CD4-positive, alpha-beta memory T cell (primary cell): ENCODE data around the gene SAMD4A. TPM values are rescaled to one million over a fixed set of nuclear protein-coding genes. Genes with fewer than 3 reads are reported as not detected.

Experiments
- CTCF ChIA-PET: fragments of 350-600 bp; sonication (Branson Sonifier 250); formaldehyde crosslinking; loops from one replicate; lab custom pipeline; 2021; ENCODE audit warnings: inconsistent platforms; ENCODE audit not compliant: partially characterized antibody; lab: Charles Lee
- POLR2A ChIA-PET: fragments of 350-600 bp; sonication (Branson Sonifier 250); formaldehyde crosslinking; loops from one replicate; lab custom pipeline; 2021; ENCODE audit not compliant: partially characterized antibody; lab: Charles Lee
- DNase-seq, 5 donors: peaks; one replicate each; pipeline versions ENCODE4 v3.0.0 to v3.0.0-alpha.2; 2020 to 2022; ENCODE audit warnings: mixed read lengths in 1 of 5
- H3K27ac ChIP-seq: one replicate; pipeline ENCODE4 v1.7.0; 2013; ENCODE audit warnings: low read depth, low read length
- H3K27me3 ChIP-seq: 2 replicates; pipeline ENCODE4 v1.7.0; 2013; ENCODE audit warnings: mild to moderate bottlenecking, low read length, moderate library complexity; ENCODE audit not compliant: insufficient read depth
- H3K36me3 ChIP-seq: 2 replicates; pipeline ENCODE4 v1.7.0; 2013; ENCODE audit warnings: mild to moderate bottlenecking, low read length, moderate library complexity; ENCODE audit not compliant: insufficient read depth
- H3K4me1 ChIP-seq: 2 replicates; pipeline ENCODE4 v1.7.0; 2013; ENCODE audit warnings: mild to moderate bottlenecking, low read length, moderate library complexity; ENCODE audit not compliant: insufficient read depth
- H3K4me3 ChIP-seq, 2 donors: one replicate each; pipeline ENCODE4 v1.7.0; 2013; ENCODE audit warnings: low read length in 2 of 2, mild to moderate bottlenecking in 1 of 2
- H3K9me3 ChIP-seq, 2 donors: one replicate each; pipeline ENCODE4 v1.7.0; 2013; ENCODE audit warnings: low read length in 2 of 2, control low read depth in 1 of 2; ENCODE audit not compliant: control insufficient read depth in 1 of 2
- H3K27ac Mint-ChIP-seq, 7 donors: one replicate each; pipeline ENCODE4 v1.8.0; 2020 to 2021; ENCODE audit warnings: mixed read lengths in 7 of 7, mild to moderate bottlenecking in 6 of 7, inconsistent platforms in 3 of 7, moderate library complexity in 3 of 7
- H3K27me3 Mint-ChIP-seq, 2 donors: one replicate each; pipeline ENCODE4 v1.8.0; 2020 to 2021; ENCODE audit warnings: mixed read lengths in 2 of 2
- H3K36me3 Mint-ChIP-seq, 2 donors: one replicate each; pipeline ENCODE4 v1.8.0; 2020 to 2021; ENCODE audit warnings: mixed read lengths in 2 of 2, inconsistent platforms in 1 of 2, mild to moderate bottlenecking in 1 of 2
- H3K4me1 Mint-ChIP-seq, 4 donors: one replicate each; pipeline ENCODE4 v1.8.0; 2020 to 2021; ENCODE audit warnings: mixed read lengths in 4 of 4, mild to moderate bottlenecking in 1 of 4
- H3K4me3 Mint-ChIP-seq, 8 donors: one replicate each; pipeline ENCODE4 v1.8.0; 2020 to 2021; ENCODE audit warnings: mixed read lengths in 8 of 8, mild to moderate bottlenecking in 7 of 8, moderate library complexity in 6 of 8, inconsistent platforms in 3 of 8
- H3K9me3 Mint-ChIP-seq, 8 donors: one replicate each; pipeline ENCODE4 v1.8.0; 2020 to 2021; ENCODE audit warnings: mixed read lengths in 8 of 8, mild to moderate bottlenecking in 5 of 8, inconsistent platforms in 3 of 8, moderate library complexity in 1 of 8
- intact Hi-C: fragments of 100-400 bp; cut with micrococcal nuclease; formaldehyde crosslinking; loops from one replicate; pipeline ENCODE4 v1.15.1; 2023
- polyA plus RNA-seq, 2 donors: library from polyadenylated mRNA; unstranded; fragments of 300-500 nt; fragmentation: Illumina TruSeq; gene quantifications; one replicate each; pipeline ENCODE4 v1.2.3, GENCODE V29; 2021
- total RNA-seq, 2 experiments: library from RNA; stranded (reverse); gene quantifications; one replicate each; pipeline ENCODE4 v1.2.3, GENCODE V29; 2021

Gene SAMD4A
- total and polyA plus RNA-seq, 4 experiments from 2014 or later = 0.72 to 1.4 (median 0.93) TPM; not detected in 1

DNA sequence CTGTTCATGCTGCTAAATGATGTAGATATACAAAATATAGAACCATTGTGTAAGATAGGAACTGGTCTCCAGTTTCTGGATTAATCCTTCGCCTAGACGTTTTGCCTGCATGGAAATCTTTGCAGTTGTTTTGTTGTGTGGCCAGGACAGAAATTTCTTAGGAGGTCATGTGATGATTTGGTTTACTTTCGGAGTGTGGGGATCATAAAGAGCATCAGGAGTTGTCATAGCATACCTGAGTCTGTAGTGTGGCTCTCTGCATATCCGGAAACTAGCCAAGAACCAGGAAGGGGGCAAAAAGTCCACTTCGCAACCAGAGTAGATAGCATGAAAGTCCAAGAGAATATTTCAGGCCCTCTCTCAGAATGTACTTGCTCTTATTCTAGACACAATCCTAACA lies 3.1 kb downstream of the SAMD4A start:
- peaks cover 2 to 3% of the 10 kb centered on the region in 2 donors for H3K9me3 ChIP-seq
- peaks cover 6% of the 10 kb centered on the region for H3K4me1 ChIP-seq
- CTCF ChIA-PET = interaction anchor here (8.5 kb wide), 1 partner anchor 205 kb away, joined by 245 read pairs; no protein-coding TSS in a partner anchor
- no peaks in the 10 kb centered on the region for H3K27me3 ChIP-seq
- Mint-ChIP-seq H3K36me3 (peaks cover 10 to 18% of the 10 kb centered on the region in 2 donors), H3K27ac (peak overlapping the region in 1 of 7 donors; percentile 7), H3K27me3 (peaks cover 0 to 1% of the 10 kb centered on the region in 2 donors), H3K4me1 (peaks cover 3 to 19% (median 5%) of the 10 kb centered on the region in 4 donors), H3K4me3 (peak overlapping the region in 1 of 8 donors; percentile 20), H3K9me3 (peaks cover 0 to 25% (median 15%) of the 10 kb centered on the region in 8 donors)
- no peak overlapping the region for H3K27ac ChIP-seq
- intact Hi-C loops = no loop called here
- DNase-seq = no peak
- POLR2A ChIA-PET = no interaction called here
- no peak overlapping the region for H3K4me3 ChIP-seq
- no peaks in the 10 kb centered on the region for H3K36me3 ChIP-seq

DNA sequence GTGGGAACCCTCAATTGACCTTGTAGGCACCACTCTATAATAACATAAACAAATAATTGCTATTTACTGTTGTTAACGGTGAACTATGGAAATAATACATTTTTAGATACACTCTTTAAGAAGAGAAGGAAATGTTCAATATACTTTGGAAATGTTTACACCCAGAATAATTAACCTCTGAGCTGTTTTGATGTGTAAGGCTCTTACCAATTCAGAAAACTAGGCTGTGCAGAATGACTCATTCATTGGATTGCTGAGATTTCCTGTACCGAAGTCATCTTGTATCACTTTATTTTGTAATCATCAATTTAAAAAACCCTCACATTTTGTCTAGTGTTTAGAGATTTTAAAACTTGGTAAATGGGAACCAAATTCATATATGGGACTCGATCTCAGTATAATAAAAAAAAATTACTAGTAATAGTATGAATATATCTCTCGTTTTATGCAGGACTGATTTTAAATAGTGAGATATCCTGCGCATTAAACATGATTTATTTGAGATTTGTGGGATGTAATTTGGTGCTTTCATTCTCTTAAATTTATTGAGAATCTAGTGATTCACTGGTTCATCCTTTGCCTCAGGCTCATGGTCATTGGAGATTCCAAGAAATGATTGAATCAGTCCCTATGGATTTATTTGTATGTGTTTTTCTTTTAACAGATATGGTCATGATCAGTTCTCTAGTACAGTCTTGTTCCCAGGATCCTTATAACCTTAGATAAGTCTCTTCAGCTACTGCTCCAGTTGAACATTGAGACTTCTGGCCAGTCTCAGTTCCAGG lies 3.9 kb downstream of the SAMD4A start:
- no peak overlapping the region for H3K4me3 ChIP-seq
- Mint-ChIP-seq H3K9me3 (peaks cover 0 to 25% (median 15%) of the 10 kb centered on the region in 8 donors), H3K4me1 (peaks cover 3 to 16% (median 5%) of the 10 kb centered on the region in 4 donors), H3K27ac (no peak overlapping the region), H3K36me3 (peaks cover 8 to 18% of the 10 kb centered on the region in 2 donors), H3K4me3 (peak overlapping the region in 1 of 8 donors; percentile 20), H3K27me3 (peaks cover 0 to 1% of the 10 kb centered on the region in 2 donors)
- H3K27me3 ChIP-seq = no peaks in the 10 kb centered on the region
- H3K4me1 ChIP-seq = peaks cover 5% of the 10 kb centered on the region
- H3K9me3 ChIP-seq = peaks cover 2 to 3% of the 10 kb centered on the region in 2 donors
- no peaks in the 10 kb centered on the region for H3K36me3 ChIP-seq
- H3K27ac ChIP-seq = no peak overlapping the region
- intact Hi-C loops = no loop called here
- ChIA-PET POLR2A (no interaction called here), CTCF (no interaction called here)
- DNase-seq = no peak

DNA sequence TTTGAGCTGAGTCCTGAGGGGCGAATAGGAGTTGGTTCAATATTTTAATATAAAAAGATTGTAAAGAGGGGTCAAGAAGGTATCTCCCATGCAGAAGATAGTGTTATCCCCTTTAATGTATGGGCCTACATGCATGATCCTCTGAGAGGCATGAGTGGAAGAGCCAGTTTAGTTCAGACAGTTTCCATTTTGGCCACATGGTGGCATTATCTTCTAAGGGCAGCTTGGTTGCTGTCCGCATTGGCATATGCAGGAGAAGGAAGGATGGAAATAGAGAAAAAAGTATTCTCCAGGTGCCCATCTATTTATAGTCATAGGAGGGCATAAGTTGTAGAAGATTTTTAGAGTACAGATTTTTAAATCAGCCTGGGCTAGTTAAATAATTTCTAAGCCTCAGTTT lies 5.4 kb downstream of the SAMD4A start:
- peak in 2 of 5 donors; percentile 2 to 9 for DNase-seq
- intact Hi-C loops = no loop called here
- Histone ChIP-seq H3K36me3 (no peaks in the 10 kb centered on the region), H3K4me1 (peaks cover 5% of the 10 kb centered on the region), H3K9me3 (peaks cover 2 to 3% of the 10 kb centered on the region in 2 donors), H3K27me3 (no peaks in the 10 kb centered on the region), H3K27ac (no peak overlapping the region), H3K4me3 (no peak overlapping the region)
- ChIA-PET CTCF (interaction anchor here (0.9 kb wide), 1 partner anchor 203 kb away, joined by 3 read pairs; no protein-coding TSS in a partner anchor), POLR2A (no interaction called here)
- peaks cover 2 to 12% (median 5%) of the 10 kb centered on the region in 4 donors for H3K4me1 Mint-ChIP-seq
- H3K27me3 Mint-ChIP-seq = peaks cover 1 to 4% of the 10 kb centered on the region in 2 donors
- H3K4me3 Mint-ChIP-seq = no peak overlapping the region
- H3K9me3 Mint-ChIP-seq = peaks cover 0 to 25% (median 15%) of the 10 kb centered on the region in 8 donors
- H3K36me3 Mint-ChIP-seq = peaks cover 5 to 18% of the 10 kb centered on the region in 2 donors
- H3K27ac Mint-ChIP-seq = no peak overlapping the region

DNA sequence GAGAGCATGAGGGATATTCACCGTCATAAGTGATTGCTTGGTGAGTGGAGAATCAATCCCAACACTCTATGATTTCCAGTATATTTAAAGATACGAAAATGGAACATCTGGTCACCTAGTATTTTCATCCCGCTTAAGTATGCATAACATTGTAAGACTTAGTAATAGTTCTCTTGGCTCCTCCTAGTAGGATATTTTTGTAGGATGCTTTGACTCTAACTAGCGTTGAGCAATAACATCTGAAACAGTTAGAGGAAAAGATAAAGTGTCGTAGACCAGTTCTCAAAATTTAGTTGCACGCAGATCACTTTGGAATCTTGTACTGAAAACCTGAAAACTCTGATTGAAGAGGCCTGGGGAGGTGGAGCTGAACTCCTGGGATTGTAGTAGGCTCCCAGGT lies 7.6 kb downstream of the SAMD4A start:
- Mint-ChIP-seq H3K4me3 (no peak overlapping the region), H3K36me3 (peaks cover 2 to 18% of the 10 kb centered on the region in 2 donors), H3K9me3 (peaks cover 0 to 25% (median 15%) of the 10 kb centered on the region in 8 donors), H3K27me3 (peaks cover 1 to 6% of the 10 kb centered on the region in 2 donors), H3K27ac (no peak overlapping the region), H3K4me1 (no peaks in the 10 kb centered on the region)
- DNase-seq = no peak
- CTCF ChIA-PET = interaction anchor here (1.1 to 1.6 kb wide), 3 partner anchors 10 to 203 kb away, joined by 3 to 5 read pairs (median 3); no protein-coding TSS in a partner anchor
- no peaks in the 10 kb centered on the region for H3K36me3 ChIP-seq
- no peaks in the 10 kb centered on the region for H3K27me3 ChIP-seq
- H3K27ac ChIP-seq = no peak overlapping the region
- H3K4me3 ChIP-seq = no peak overlapping the region
- POLR2A ChIA-PET = no interaction called here
- peaks cover 2 to 3% of the 10 kb centered on the region in 2 donors for H3K9me3 ChIP-seq
- H3K4me1 ChIP-seq = no peaks in the 10 kb centered on the region
- intact Hi-C loops = no loop called here

DNA sequence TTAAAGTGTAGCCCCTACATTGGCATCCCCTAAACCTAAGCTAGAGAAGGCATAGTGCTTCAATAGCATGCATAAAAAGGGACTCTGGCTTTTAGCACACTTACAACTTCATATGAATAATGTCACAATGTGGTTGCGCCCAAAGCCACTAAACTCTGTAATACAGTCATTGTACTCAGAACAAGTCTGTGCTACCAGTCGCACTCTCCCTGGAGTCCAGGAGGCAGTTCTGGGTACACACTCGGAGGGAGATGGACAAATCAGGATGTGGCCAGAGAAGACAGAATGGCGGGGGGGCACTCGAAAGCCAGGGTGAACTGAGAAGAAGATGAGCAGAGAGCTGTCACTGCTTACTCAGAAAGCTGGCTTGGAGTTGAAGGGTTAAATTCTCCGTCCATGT lies 10.6 kb downstream of the SAMD4A start:
- Histone ChIP-seq H3K4me3 (no peak overlapping the region), H3K36me3 (no peaks in the 10 kb centered on the region), H3K9me3 (peaks cover 0 to under 1% of the 10 kb centered on the region in 2 donors), H3K4me1 (no peaks in the 10 kb centered on the region), H3K27me3 (no peaks in the 10 kb centered on the region), H3K27ac (no peak overlapping the region)
- Mint-ChIP-seq H3K4me3 (no peak overlapping the region), H3K4me1 (no peaks in the 10 kb centered on the region), H3K27me3 (peaks cover 0 to 6% of the 10 kb centered on the region in 2 donors), H3K27ac (no peak overlapping the region), H3K36me3 (peaks cover 0 to 10% of the 10 kb centered on the region in 2 donors), H3K9me3 (peaks cover 0 to 16% (median 9%) of the 10 kb centered on the region in 8 donors)
- intact Hi-C loops = no loop called here
- no peak for DNase-seq
- POLR2A ChIA-PET = no interaction called here
- CTCF ChIA-PET = interaction anchor here (2.0 kb wide), 1 partner anchor 13 kb away, joined by 7 read pairs; no protein-coding TSS in a partner anchor

DNA sequence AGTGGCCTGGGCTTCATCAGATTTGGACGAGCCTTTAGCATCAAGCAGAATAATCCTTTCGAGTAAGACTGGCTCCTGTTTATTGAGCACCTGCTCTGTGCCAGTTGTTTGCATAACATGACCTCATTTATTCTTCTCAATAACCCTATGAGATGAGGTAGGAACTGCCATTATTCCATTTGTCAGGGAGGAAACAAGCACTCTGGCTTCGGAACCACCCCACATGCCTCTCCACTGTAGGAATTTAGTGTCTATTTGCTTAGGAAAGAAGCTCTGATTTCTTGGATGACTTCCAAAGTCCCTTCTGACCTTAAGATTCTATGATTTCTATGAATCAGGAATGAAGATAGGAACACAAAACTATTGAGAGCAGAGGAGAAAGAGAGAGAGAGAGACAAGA lies 11.0 kb downstream of the SAMD4A start:
- no peak overlapping the region for H3K4me3 Mint-ChIP-seq
- no peaks in the 10 kb centered on the region for H3K4me1 ChIP-seq
- H3K4me3 ChIP-seq = no peak overlapping the region
- H3K36me3 ChIP-seq = no peaks in the 10 kb centered on the region
- CTCF ChIA-PET = interaction anchor here (2.0 kb wide), 1 partner anchor 14 kb away, joined by 7 read pairs; no protein-coding TSS in a partner anchor
- peaks cover 0 to 7% of the 10 kb centered on the region in 2 donors for H3K36me3 Mint-ChIP-seq
- DNase-seq = no peak
- no peak overlapping the region for H3K27ac Mint-ChIP-seq
- no peaks in the 10 kb centered on the region for H3K27me3 ChIP-seq
- intact Hi-C loops = no loop called here
- H3K27ac ChIP-seq = no peak overlapping the region
- POLR2A ChIA-PET = no interaction called here
- H3K27me3 Mint-ChIP-seq = peaks cover 0 to 6% of the 10 kb centered on the region in 2 donors
- H3K4me1 Mint-ChIP-seq = no peaks in the 10 kb centered on the region
- no peaks in the 10 kb centered on the region for H3K9me3 ChIP-seq
- H3K9me3 Mint-ChIP-seq = peaks cover 0 to 11% (median 6%) of the 10 kb centered on the region in 8 donors

DNA sequence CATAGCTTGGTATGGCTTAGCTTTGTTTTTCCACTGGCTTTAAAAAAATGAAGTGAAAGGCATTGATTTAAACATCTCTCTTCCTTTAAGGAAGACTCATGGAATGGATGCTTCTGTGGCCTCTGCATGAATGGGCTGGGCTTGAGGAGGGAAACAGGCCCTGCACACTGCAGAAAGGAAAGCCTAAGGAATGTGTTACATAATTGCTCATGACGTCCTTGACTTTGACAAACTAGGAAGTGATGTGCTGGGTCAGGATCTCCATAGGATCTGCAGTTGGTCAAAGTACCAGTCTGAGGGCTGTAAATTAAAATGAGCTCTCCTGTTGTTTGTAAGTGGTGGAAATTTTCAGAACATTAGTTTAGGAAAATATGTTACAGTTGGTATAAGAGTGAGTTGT lies 12.7 kb downstream of the SAMD4A start:
- Histone ChIP-seq H3K4me3 (no peak overlapping the region), H3K36me3 (no peaks in the 10 kb centered on the region), H3K9me3 (no peaks in the 10 kb centered on the region), H3K4me1 (no peaks in the 10 kb centered on the region), H3K27ac (no peak overlapping the region), H3K27me3 (no peaks in the 10 kb centered on the region)
- Mint-ChIP-seq H3K27me3 (peaks cover 0 to 6% of the 10 kb centered on the region in 2 donors), H3K27ac (peak overlapping the region in 1 of 7 donors; percentile 10), H3K4me1 (no peaks in the 10 kb centered on the region), H3K4me3 (no peak overlapping the region), H3K36me3 (no peaks in the 10 kb centered on the region), H3K9me3 (no peaks in the 10 kb centered on the region)
- intact Hi-C loops = no loop called here
- no peak for DNase-seq
- CTCF ChIA-PET = no interaction called here
- POLR2A ChIA-PET = no interaction called here
